HEK293T (cell line): ENCODE measurements around the gene MIP.

Experiments
- SP1 ChIP-seq: fragments of 450-650 bp; IDR thresholded peaks from 2 replicates; pipeline ENCODE4 v1.6.1; 2017
- SUZ12 ChIP-seq: fragments of 450-650 bp; IDR thresholded peaks from 2 replicates; pipeline ENCODE4 v1.6.1; 2016; ENCODE audit warnings: mild to moderate bottlenecking
- ZNF384 ChIP-seq: fragments of 450-650 bp; IDR thresholded peaks from 2 replicates; pipeline ENCODE4 v1.6.1; 2016

DNA sequence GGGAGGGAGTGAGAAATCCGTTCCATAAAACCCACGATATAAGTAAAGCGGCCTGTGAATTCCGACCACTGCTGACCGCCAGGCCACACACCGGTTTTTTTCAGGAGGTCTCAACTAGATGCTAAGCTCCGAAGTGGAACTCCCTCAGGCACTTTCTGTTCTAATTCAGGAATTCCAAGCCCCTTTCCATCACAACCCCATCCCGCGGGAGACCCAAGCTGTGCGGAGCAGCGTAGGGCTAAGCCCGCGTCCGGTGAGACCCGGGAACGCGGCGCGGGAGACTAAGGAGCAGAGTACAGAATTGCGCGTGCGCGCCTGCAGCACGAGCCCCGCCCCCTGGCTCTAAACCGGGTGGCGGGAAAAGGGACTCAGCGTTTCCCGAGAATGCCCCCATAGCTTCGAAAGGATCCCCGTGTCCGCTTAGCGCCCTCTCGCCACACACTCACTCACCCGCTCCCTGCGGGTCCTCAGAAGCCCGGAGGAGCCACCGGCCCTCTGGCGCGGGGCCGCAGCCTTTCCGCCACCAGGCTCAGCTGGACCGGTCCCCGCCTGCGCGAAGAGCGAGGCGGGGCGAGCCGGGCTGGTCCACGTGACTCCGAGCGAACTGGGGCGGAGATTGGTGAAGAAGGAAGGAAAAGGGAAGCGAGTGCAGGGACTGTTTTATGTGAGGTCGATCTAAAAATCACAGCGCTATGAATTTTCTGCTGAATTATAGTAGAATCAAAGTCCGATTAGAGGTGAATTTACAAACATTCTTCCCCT is 5.4 kb downstream of the MIP start, which contains the start of gene TIMELESS:
- TF ChIP-seq ZNF384 (no peak), SP1 (no peak), SUZ12 (no peak)
